ENCODE data around the gene CCDC33. TPM values are rescaled to one million over a fixed set of nuclear protein-coding genes. Genes with fewer than 3 reads are reported as not detected.
A peak's percentile ranks its signal among the peaks of the same experiment; 100 is the strongest.

The CCDC33 gene
- total and polyA plus RNA-seq, 2 experiments from 2014 or later, result 2.6 to 2.8 TPM

- Mint-ChIP-seq H3K27me3 (ENCODE audit: insufficient read depth, low read depth, poor library complexity) (peaks cover 6% of the 10 kb centered on the region), H3K4me3 (no peak overlapping the region), H3K4me1 (peaks cover 24% of the 10 kb centered on the region), H3K9me3 (peaks cover 28% of the 10 kb centered on the region), H3K27ac (peak overlapping the region; percentile 2; the same call in 1 of the 2 replicates), H3K36me3 (ENCODE audit: low read depth) (peaks cover 27% of the 10 kb centered on the region)
- DNase-seq (ENCODE audit: low spot score) (no peak), ATAC-seq (no peak)
- peak overlapping the region; percentile 88 for H2AFZ ChIP-seq
- no peaks in the 10 kb centered on the region for H4K20me1 ChIP-seq (replicated peaks; ENCODE audit: insufficient read depth)
- no peaks in the 10 kb centered on the region for H3K79me2 ChIP-seq (replicated peaks; ENCODE audit: insufficient read depth)
- H3K4me2 ChIP-seq, result peak overlapping the region; percentile 61
- H3K36me3 ChIP-seq (ENCODE audit: insufficient read depth), result no peaks in the 10 kb centered on the region
- no peaks in the 10 kb centered on the region for H3K27me3 ChIP-seq (ENCODE audit: insufficient read depth)
- no peak overlapping the region for H3K27ac ChIP-seq (ENCODE audit: low read depth)
- 0 out of 2 replicates have a peak, but pooled peaks cover 3% of the 10 kb centered on the region for H3F3A ChIP-seq (replicated peaks; ENCODE audit: low read depth)
- peaks cover 17% of the 10 kb centered on the region for H3K4me1 ChIP-seq (ENCODE audit: insufficient read depth)
- no peaks in the 10 kb centered on the region for H3K9me2 ChIP-seq (ENCODE audit: insufficient read depth)
- H3K4me3 ChIP-seq, result no peak overlapping the region
- TF ChIP-seq REST (IDR thresholded peaks at IDR 0.05; ENCODE audit: unreplicated experiment), result no peak
- no peak for TF ChIP-seq EZH2 (IDR thresholded peaks at IDR 0.05; ENCODE audit: low read depth, unreplicated experiment)
- no peak for TF ChIP-seq ZNF331 (CRISPR knock-in tag; IDR thresholded peaks at IDR 0.05; ENCODE audit: low read depth)
- TF ChIP-seq, protein P1, sequence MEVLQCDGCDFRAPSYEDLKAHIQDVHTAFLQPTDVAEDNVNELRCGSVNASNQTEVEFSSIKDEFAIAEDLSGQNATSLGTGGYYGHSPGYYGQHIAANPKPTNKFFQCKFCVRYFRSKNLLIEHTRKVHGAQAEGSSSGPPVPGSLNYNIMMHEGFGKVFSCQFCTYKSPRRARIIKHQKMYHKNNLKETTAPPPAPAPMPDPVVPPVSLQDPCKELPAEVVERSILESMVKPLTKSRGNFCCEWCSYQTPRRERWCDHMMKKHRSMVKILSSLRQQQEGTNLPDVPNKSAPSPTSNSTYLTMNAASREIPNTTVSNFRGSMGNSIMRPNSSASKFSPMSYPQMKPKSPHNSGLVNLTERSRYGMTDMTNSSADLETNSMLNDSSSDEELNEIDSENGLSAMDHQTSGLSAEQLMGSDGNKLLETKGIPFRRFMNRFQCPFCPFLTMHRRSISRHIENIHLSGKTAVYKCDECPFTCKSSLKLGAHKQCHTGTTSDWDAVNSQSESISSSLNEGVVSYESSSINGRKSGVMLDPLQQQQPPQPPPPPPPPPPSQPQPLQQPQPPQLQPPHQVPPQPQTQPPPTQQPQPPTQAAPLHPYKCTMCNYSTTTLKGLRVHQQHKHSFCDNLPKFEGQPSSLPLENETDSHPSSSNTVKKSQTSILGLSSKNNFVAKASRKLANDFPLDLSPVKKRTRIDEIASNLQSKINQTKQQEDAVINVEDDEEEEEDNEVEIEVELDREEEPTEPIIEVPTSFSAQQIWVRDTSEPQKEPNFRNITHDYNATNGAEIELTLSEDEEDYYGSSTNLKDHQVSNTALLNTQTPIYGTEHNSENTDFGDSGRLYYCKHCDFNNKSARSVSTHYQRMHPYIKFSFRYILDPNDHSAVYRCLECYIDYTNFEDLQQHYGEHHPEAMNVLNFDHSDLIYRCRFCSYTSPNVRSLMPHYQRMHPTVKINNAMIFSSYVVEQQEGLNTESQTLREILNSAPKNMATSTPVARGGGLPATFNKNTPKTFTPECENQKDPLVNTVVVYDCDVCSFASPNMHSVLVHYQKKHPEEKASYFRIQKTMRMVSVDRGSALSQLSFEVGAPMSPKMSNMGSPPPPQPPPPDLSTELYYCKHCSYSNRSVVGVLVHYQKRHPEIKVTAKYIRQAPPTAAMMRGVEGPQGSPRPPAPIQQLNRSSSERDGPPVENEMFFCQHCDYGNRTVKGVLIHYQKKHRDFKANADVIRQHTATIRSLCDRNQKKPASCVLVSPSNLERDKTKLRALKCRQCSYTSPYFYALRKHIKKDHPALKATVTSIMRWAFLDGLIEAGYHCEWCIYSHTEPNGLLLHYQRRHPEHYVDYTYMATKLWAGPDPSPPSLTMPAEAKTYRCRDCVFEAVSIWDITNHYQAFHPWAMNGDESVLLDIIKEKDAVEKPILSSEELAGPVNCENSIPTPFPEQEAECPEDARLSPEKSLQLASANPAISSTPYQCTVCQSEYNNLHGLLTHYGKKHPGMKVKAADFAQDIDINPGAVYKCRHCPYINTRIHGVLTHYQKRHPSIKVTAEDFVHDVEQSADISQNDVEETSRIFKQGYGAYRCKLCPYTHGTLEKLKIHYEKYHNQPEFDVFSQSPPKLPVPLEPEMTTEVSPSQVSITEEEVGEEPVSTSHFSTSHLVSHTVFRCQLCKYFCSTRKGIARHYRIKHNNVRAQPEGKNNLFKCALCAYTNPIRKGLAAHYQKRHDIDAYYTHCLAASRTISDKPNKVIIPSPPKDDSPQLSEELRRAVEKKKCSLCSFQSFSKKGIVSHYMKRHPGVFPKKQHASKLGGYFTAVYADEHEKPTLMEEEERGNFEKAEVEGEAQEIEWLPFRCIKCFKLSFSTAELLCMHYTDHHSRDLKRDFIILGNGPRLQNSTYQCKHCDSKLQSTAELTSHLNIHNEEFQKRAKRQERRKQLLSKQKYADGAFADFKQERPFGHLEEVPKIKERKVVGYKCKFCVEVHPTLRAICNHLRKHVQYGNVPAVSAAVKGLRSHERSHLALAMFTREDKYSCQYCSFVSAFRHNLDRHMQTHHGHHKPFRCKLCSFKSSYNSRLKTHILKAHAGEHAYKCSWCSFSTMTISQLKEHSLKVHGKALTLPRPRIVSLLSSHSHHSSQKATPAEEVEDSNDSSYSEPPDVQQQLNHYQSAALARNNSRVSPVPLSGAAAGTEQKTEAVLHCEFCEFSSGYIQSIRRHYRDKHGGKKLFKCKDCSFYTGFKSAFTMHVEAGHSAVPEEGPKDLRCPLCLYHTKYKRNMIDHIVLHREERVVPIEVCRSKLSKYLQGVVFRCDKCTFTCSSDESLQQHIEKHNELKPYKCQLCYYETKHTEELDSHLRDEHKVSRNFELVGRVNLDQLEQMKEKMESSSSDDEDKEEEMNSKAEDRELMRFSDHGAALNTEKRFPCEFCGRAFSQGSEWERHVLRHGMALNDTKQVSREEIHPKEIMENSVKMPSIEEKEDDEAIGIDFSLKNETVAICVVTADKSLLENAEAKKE (CRISPR knock-in tag; IDR thresholded peaks at IDR 0.05), result no peak
Observed at GRCh38 chr15:74350295-74351275, 114.5 kb downstream of the CCDC33 start.

All from GM23338 (cell line).